AG04449 (cell line): ENCODE data around the gene ZNF445.

Experiments
- CTCF ChIA-PET: fragments of 350-600 bp; formaldehyde crosslinking; extraction: SDS; loops from one replicate; lab custom pipeline; 2021; ENCODE audit warnings: antibody characterized with exemption; lab: Yijun Ruan, JAX
- POLR2A ChIA-PET: fragments of 400-600, 350-600 bp; formaldehyde crosslinking; extraction: SDS; loops from one replicate; lab custom pipeline; 2020; ENCODE audit warnings: antibody characterized with exemption, inconsistent platforms; lab: Yijun Ruan, JAX
- DNase-seq: peaks from one replicate; pipeline ENCODE4 v3.0.0-alpha.2; 2010; ENCODE audit warnings: low read depth, low spot score
- H3K4me3 ChIP-seq: 2 replicates; pipeline ENCODE4 v1.5.1; 2011; ENCODE audit warnings: low read depth, mild to moderate bottlenecking, control low read depth, low read length
- TF ChIP-seq, protein P1 (sequence below): IDR thresholded peaks from one replicate; pipeline ENCODE4 v1.5.1; 2011; ENCODE audit warnings: mild to moderate bottlenecking, moderate library complexity, low read length, control low read depth, inconsistent platforms; ENCODE audit not compliant: insufficient read depth; ENCODE audit errors: missing control alignments

Gene ZNF445

DNA sequence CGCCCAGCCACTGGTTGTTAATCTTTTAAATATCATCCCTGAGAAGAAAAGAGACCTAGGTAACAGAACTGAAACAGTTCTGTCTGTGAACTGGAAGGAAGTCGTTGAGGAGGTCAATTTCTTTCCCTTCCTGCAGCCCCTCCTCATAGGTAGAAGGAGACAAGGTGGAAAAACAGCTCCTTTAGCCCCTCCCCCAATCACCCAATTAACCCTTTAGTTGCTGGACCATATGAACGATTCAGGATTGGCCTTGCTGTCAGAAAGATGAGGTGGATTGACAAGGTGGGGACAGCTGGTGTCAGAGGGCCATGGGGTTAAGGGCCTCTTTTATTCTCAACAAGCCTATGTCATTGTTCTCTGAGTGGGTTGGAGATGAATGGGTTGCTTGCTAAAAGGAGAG, 36.0 kb upstream of the ZNF445 start:
- POLR2A ChIA-PET, result no interaction called here

DNA sequence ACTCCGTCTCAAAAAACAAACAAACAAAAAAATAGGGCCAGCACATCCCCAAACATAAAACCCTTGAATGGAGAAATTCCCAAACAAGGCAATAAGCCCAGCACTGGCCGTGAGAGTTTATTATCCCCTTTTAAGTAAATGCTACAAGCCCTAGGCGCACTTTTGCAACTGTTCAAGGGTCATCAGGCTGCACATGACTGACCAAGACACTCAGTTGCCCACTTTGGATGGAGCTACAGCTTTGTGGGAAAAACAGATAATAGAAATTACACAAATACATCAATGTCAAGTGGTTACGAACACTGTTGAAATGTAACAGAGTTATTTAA, 33.7 kb upstream of the ZNF445 start:
- peak overlapping the region; percentile 70 for H3K4me3 ChIP-seq
- ChIA-PET CTCF (interaction anchor here (0.9 to 2.1 kb wide), 4 partner anchors 13 to 187 kb away, joined by 3 to 12 read pairs (median 7); no protein-coding TSS in a partner anchor), POLR2A (interaction anchor here (0.6 to 1.4 kb wide), 2 partner anchors 39 to 1000 kb away, joined by 3 read pairs; no protein-coding TSS in a partner anchor)
- TF ChIP-seq, protein P1, sequence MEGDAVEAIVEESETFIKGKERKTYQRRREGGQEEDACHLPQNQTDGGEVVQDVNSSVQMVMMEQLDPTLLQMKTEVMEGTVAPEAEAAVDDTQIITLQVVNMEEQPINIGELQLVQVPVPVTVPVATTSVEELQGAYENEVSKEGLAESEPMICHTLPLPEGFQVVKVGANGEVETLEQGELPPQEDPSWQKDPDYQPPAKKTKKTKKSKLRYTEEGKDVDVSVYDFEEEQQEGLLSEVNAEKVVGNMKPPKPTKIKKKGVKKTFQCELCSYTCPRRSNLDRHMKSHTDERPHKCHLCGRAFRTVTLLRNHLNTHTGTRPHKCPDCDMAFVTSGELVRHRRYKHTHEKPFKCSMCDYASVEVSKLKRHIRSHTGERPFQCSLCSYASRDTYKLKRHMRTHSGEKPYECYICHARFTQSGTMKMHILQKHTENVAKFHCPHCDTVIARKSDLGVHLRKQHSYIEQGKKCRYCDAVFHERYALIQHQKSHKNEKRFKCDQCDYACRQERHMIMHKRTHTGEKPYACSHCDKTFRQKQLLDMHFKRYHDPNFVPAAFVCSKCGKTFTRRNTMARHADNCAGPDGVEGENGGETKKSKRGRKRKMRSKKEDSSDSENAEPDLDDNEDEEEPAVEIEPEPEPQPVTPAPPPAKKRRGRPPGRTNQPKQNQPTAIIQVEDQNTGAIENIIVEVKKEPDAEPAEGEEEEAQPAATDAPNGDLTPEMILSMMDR, result no peak
- no peak for DNase-seq

More for the DNA sequence above, 36.0 kb upstream of the ZNF445 start:
- CTCF ChIA-PET, result interaction anchor here (0.9 kb wide), 1 partner anchor 20 kb away, joined by 3 read pairs; no protein-coding TSS in a partner anchor
- H3K4me3 ChIP-seq, result no peak overlapping the region
- DNase-seq, result no peak
- TF ChIP-seq, protein P1, result no peak

GRCh38 chr3:44510000-44510368, 32.5 kb upstream of the ZNF445 start:
- TF ChIP-seq, protein P1, result no peak
- no peak for DNase-seq
- POLR2A ChIA-PET, result interaction anchor here (0.5 to 1.4 kb wide), 4 partner anchors 38 to 323 kb away, joined by 3 read pairs; partner anchors contain the start of gene ZNF197
- CTCF ChIA-PET, result interaction anchor here (1.3 kb wide), 1 partner anchor 12 kb away, joined by 3 read pairs; no protein-coding TSS in a partner anchor
- H3K4me3 ChIP-seq, result peak overlapping the region; percentile 70

GRCh38 chr3:44509393-44509921, 32.0 kb upstream of the ZNF445 start:
- POLR2A ChIA-PET, result no interaction called here
- H3K4me3 ChIP-seq, result peak overlapping the region; percentile 70
- DNase-seq, result no peak
- CTCF ChIA-PET, result no interaction called here
- TF ChIP-seq, protein P1, result no peak

DNA sequence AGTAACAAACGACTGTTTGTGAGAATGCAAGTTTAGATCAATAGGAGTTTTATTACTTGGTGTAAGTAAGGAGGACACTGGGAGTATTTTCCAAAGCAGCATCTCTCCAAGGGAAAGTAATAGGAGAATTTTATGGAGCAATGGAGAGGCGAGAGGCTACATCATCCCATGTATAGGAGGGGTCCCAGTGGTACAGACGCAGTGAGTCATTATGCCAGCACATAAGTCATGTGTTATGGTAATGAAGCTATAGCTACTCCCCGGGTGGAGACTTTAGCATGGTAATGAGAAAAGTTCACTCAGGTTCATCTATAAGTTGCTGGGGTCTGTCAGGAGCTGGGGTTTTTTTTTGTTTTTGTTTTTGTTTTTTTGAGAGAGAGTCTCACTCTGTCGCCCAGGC, 29.5 kb upstream of the ZNF445 start:
- POLR2A ChIA-PET, result no interaction called here
- CTCF ChIA-PET, result no interaction called here
- no peak for DNase-seq

DNA sequence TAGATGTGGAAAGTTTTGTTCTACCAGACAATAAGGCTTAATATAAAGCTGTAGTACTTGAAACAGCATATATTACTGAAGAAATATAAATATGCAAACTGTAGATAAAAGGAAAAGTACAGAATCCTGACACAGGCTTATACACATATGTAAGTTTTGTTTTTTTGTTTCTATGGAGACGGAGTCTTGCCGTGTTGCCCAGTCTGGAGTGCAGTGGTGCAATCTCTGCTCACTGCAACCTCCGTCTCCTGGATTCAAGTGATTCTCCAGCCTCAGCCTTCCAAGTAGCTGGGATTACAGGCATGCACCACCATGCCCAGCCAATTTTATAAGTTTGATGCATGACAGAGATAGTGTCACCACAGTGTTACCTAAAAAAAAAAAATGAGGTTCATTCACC, 29.1 kb upstream of the ZNF445 start:
- no peak for DNase-seq
- ChIA-PET CTCF (no interaction called here), POLR2A (no interaction called here)
- no peak overlapping the region for H3K4me3 ChIP-seq
- TF ChIP-seq, protein P1, result no peak

More for the DNA sequence above, 29.5 kb upstream of the ZNF445 start:
- TF ChIP-seq, protein P1, result no peak
- H3K4me3 ChIP-seq, result no peak overlapping the region
